ENCODE measurements around the gene LHFPL3. TPM values are rescaled to one million over a fixed set of nuclear protein-coding genes. Genes with fewer than 3 reads are reported as not detected.

The LHFPL3 gene
- polyA plus RNA-seq, 1 donor from 2014 or later = 5.6 TPM

DNA sequence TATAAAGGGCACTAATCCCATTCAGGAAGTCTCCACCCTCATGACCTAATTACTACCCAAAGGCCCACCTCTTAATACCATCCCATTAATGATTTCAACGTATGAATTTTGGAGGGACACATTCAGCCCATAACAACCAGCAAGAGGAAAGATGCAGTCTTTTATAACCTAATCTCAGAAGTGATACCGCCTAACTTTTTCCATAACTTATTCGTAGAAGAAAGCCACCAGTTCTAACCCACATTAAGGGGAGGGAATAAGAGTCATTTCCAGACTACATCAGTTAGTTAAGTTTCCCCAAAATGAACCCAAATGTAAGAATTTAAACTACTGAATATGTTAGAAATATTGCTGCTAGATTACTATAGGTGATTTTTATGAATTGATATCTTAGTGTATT is 32.1 kb upstream of the LHFPL3 start:
- Histone ChIP-seq H3K4me3 (ENCODE audit: low read length) (no peak overlapping the region), H3K9me3 (ENCODE audit: low read length) (no peaks in the 10 kb centered on the region), H3K27me3 (ENCODE audit: insufficient read depth, low read depth, low read length) (no peaks in the 10 kb centered on the region), H3K9me2 (ENCODE audit: insufficient read depth, low read length) (no peaks in the 10 kb centered on the region), H3K9ac (ENCODE audit: low read length) (no peak overlapping the region), H3K27ac (ENCODE audit: low read length) (no peak overlapping the region), H3F3A (ENCODE audit: insufficient read depth, low read length, poor library complexity, severe bottlenecking) (no peaks in the 10 kb centered on the region), H2AFZ (ENCODE audit: low read depth, low read length) (no peak overlapping the region), H4K20me1 (ENCODE audit: insufficient read depth) (no peaks in the 10 kb centered on the region), H3K4me2 (ENCODE audit: low read length) (no peak overlapping the region), H3K36me3 (ENCODE audit: insufficient read depth, low read length) (no peaks in the 10 kb centered on the region), H3K79me2 (replicated peaks; ENCODE audit: insufficient read depth, low read length) (no peaks in the 10 kb centered on the region)
- no peak for TF ChIP-seq POLR2AphosphoS5 (IDR thresholded peaks at IDR 0.05)
- TF ChIP-seq RAD21 (conservative IDR thresholded peaks at IDR 0.05) = no peak
- TF ChIP-seq, protein P1, sequence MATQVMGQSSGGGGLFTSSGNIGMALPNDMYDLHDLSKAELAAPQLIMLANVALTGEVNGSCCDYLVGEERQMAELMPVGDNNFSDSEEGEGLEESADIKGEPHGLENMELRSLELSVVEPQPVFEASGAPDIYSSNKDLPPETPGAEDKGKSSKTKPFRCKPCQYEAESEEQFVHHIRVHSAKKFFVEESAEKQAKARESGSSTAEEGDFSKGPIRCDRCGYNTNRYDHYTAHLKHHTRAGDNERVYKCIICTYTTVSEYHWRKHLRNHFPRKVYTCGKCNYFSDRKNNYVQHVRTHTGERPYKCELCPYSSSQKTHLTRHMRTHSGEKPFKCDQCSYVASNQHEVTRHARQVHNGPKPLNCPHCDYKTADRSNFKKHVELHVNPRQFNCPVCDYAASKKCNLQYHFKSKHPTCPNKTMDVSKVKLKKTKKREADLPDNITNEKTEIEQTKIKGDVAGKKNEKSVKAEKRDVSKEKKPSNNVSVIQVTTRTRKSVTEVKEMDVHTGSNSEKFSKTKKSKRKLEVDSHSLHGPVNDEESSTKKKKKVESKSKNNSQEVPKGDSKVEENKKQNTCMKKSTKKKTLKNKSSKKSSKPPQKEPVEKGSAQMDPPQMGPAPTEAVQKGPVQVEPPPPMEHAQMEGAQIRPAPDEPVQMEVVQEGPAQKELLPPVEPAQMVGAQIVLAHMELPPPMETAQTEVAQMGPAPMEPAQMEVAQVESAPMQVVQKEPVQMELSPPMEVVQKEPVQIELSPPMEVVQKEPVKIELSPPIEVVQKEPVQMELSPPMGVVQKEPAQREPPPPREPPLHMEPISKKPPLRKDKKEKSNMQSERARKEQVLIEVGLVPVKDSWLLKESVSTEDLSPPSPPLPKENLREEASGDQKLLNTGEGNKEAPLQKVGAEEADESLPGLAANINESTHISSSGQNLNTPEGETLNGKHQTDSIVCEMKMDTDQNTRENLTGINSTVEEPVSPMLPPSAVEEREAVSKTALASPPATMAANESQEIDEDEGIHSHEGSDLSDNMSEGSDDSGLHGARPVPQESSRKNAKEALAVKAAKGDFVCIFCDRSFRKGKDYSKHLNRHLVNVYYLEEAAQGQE (IDR thresholded peaks at IDR 0.05; ENCODE audit: borderline replicate concordance) = no peak
- TF ChIP-seq, protein P2, sequence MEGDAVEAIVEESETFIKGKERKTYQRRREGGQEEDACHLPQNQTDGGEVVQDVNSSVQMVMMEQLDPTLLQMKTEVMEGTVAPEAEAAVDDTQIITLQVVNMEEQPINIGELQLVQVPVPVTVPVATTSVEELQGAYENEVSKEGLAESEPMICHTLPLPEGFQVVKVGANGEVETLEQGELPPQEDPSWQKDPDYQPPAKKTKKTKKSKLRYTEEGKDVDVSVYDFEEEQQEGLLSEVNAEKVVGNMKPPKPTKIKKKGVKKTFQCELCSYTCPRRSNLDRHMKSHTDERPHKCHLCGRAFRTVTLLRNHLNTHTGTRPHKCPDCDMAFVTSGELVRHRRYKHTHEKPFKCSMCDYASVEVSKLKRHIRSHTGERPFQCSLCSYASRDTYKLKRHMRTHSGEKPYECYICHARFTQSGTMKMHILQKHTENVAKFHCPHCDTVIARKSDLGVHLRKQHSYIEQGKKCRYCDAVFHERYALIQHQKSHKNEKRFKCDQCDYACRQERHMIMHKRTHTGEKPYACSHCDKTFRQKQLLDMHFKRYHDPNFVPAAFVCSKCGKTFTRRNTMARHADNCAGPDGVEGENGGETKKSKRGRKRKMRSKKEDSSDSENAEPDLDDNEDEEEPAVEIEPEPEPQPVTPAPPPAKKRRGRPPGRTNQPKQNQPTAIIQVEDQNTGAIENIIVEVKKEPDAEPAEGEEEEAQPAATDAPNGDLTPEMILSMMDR (IDR thresholded peaks at IDR 0.05; ENCODE audit: poor library complexity, severe bottlenecking) = no peak
- TF ChIP-seq SMC3 (conservative IDR thresholded peaks at IDR 0.05; ENCODE audit: poor library complexity) = no peak
- no peak for TF ChIP-seq EZH2 (IDR thresholded peaks at IDR 0.05; ENCODE audit: borderline replicate concordance, insufficient read depth, low read length, poor library complexity, severe bottlenecking)
- TF ChIP-seq EP300 (conservative IDR thresholded peaks at IDR 0.05; ENCODE audit: poor library complexity, severe bottlenecking) = no peak
- no peak for TF ChIP-seq TAF1 (IDR thresholded peaks at IDR 0.05; ENCODE audit: low read depth)
- TF ChIP-seq MXI1 (conservative IDR thresholded peaks at IDR 0.05; ENCODE audit: poor library complexity, severe bottlenecking) = no peak

DNA sequence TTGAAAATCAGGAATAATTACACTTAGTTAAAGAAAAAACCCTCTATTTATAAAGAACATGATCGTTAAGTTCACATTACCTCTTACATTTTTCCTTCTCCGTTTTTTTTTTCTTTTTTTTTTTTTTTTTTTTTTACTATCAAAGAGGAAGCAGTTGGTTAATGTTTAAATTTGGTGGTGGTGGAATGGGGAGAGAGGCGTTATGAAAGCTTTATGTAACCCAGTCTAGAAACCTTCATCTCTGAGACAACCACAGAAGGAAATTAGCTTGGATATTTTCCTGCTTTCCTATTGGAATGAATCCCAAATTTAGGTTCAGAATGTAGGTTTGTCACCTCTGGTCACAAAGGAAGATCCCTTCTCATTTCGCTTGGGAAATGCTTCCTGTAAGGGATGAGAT is 31.5 kb upstream of the LHFPL3 start:
- H3K4me3 ChIP-seq (ENCODE audit: low read length) = no peak overlapping the region
- H3K4me2 ChIP-seq (ENCODE audit: low read length) = no peak overlapping the region
- H2AFZ ChIP-seq (ENCODE audit: low read depth, low read length) = no peak overlapping the region
- no peak overlapping the region for H3K27ac ChIP-seq (ENCODE audit: low read length)
- no peaks in the 10 kb centered on the region for H3K36me3 ChIP-seq (ENCODE audit: insufficient read depth, low read length)
- no peaks in the 10 kb centered on the region for H3K79me2 ChIP-seq (replicated peaks; ENCODE audit: insufficient read depth, low read length)
- no peaks in the 10 kb centered on the region for H3F3A ChIP-seq (ENCODE audit: insufficient read depth, low read length, poor library complexity, severe bottlenecking)
- H3K9me3 ChIP-seq (ENCODE audit: low read length) = no peaks in the 10 kb centered on the region
- H3K27me3 ChIP-seq (ENCODE audit: insufficient read depth, low read depth, low read length) = no peaks in the 10 kb centered on the region
- no peaks in the 10 kb centered on the region for H3K9me2 ChIP-seq (ENCODE audit: insufficient read depth, low read length)
- TF ChIP-seq, protein P2 (IDR thresholded peaks at IDR 0.05; ENCODE audit: poor library complexity, severe bottlenecking) = no peak
- TF ChIP-seq RAD21 (conservative IDR thresholded peaks at IDR 0.05) (no peak), EZH2 (IDR thresholded peaks at IDR 0.05; ENCODE audit: borderline replicate concordance, insufficient read depth, low read length, poor library complexity, severe bottlenecking) (no peak), EP300 (conservative IDR thresholded peaks at IDR 0.05; ENCODE audit: poor library complexity, severe bottlenecking) (no peak), POLR2AphosphoS5 (IDR thresholded peaks at IDR 0.05) (no peak), MXI1 (conservative IDR thresholded peaks at IDR 0.05; ENCODE audit: poor library complexity, severe bottlenecking) (no peak), SMC3 (conservative IDR thresholded peaks at IDR 0.05; ENCODE audit: poor library complexity) (no peak), TAF1 (IDR thresholded peaks at IDR 0.05; ENCODE audit: low read depth) (no peak)
- TF ChIP-seq, protein P1 (IDR thresholded peaks at IDR 0.05; ENCODE audit: borderline replicate concordance) = no peak
- H4K20me1 ChIP-seq (ENCODE audit: insufficient read depth) = no peaks in the 10 kb centered on the region
- H3K9ac ChIP-seq (ENCODE audit: low read length) = no peak overlapping the region
